Heart left ventricle (tissue), 16 donors: ENCODE results near the gene SNED1. TPM values are rescaled to one million over a fixed set of nuclear protein-coding genes. Genes with fewer than 3 reads are reported as not detected.

Experiments used
- ATAC-seq, 4 donors: fragments of 200-7000 bp; cut with Tn5 transposase; one replicate each; pipeline ENCODE4 v1.9.1; 2020 to 2022; ENCODE audit warnings: moderate library complexity in 4 of 4, mild to moderate bottlenecking in 3 of 4, moderate number of reproducible peaks in 1 of 4
- DNase-seq, 5 donors: peaks; one replicate each; pipeline ENCODE4 v3.0.0-alpha.2; 2020
- H3K27ac ChIP-seq, 12 donors: fragments of 200-600 bp; sonication (generic) in 4 of 12; one replicate each; pipeline versions ENCODE4 v1.5.0 to v1.8.0; 2016 to 2022; ENCODE audit warnings: mild to moderate bottlenecking in 2 of 12
- H3K27me3 ChIP-seq, 9 donors: fragments of 200-600 bp; sonication (generic) in 2 of 9; one replicate each; pipeline versions ENCODE4 v1.5.1 to v1.8.0; 2016 to 2022; ENCODE audit warnings: mild to moderate bottlenecking in 3 of 9
- H3K36me3 ChIP-seq, 9 donors: fragments of 200-600 bp; sonication (generic) in 2 of 9; one replicate each; pipeline versions ENCODE4 v1.5.0 to v1.8.0; 2018 to 2022; ENCODE audit warnings: mild to moderate bottlenecking in 2 of 9
- H3K4me1 ChIP-seq, 12 donors: fragments of 200-600 bp; sonication (generic) in 4 of 12; one replicate each; pipeline versions ENCODE4 v1.5.0 to v1.8.0; 2016 to 2022; ENCODE audit warnings: mild to moderate bottlenecking in 3 of 12
- H3K4me3 ChIP-seq, 12 donors: fragments of 200-600 bp; sonication (generic) in 4 of 12; one replicate each; pipeline versions ENCODE4 v1.5.0 to v1.8.0; 2017 to 2022; ENCODE audit warnings: mild to moderate bottlenecking in 9 of 12, moderate library complexity in 4 of 12
- H3K9me3 ChIP-seq, 12 donors: fragments of 200-600 bp; sonication (generic) in 4 of 12; one replicate each; pipeline versions ENCODE4 v1.5.0 to v1.8.0; 2016 to 2022; ENCODE audit warnings: mild to moderate bottlenecking in 1 of 12
- POLR2A ChIP-seq, 2 donors: fragments of 450-650 bp; IDR thresholded peaks; one replicate each; pipeline ENCODE4 v1.6.1; 2017; ENCODE audit warnings: antibody characterized with exemption in 2 of 2, mild to moderate bottlenecking in 2 of 2, moderate library complexity in 2 of 2
- WGBS, 4 donors: extraction: QIAGEN DNeasy Blood & Tissue Kit in 2 of 4; methylation state at CpG; one replicate each; pipeline versions ENCODE4 v1.1.5 to v1.1.7; 2013 to 2018; 5-methylcytosine and 5-hydroxymethylcytosine counted together
- intact Hi-C, 10 donors: fragments of 100-400 bp; cut with DNase I; formaldehyde crosslinking; loops; one replicate each; pipeline versions ENCODE4 v1.11.1 to v1.14.2; 2022
- polyA plus RNA-seq, 2 donors: library from polyadenylated mRNA; stranded (reverse); fragments of 200-250 nt; gene quantifications; one replicate each; pipeline ENCODE4 v1.2.3, GENCODE V29; 2013
- total RNA-seq, 9 donors: library from RNA; depleted of rRNA in 2 of 9; stranded (reverse); fragments of >200 nt in 2 of 9; fragmentation: NEBNext Ultra II Directional in 3 of 9; extraction: Animal tissue kit (Norgen Biotek cat#: 25700) in 3 of 9; gene quantifications; one replicate each; pipeline versions ENCODE4 v1.1.0 to v1.2.4, GENCODE V29; 2016 to 2023
- TF ChIP-seq, protein P1 (sequence below), 12 donors: fragments of 200-600 bp; sonication (generic) in 4 of 12; IDR thresholded peaks; one replicate each; pipeline versions ENCODE4 v1.5.0 to v1.8.0; 2018 to 2022; ENCODE audit warnings: antibody characterized with exemption in 12 of 12, mild to moderate bottlenecking in 5 of 12
- donor health status: ischemic (EF 13 %, LVEDD 7.1; RV severe dilation, severe dysfunction).
- donor health status: healthy with polysubstance abuse.
- donor health status: DM: no; HTN: yes; CAD: no.
- donor health status: DM: no; HTN: no; CAD: no.
- donor health status: ischemic (EF 25% LVEDD 6.9; RV normal size, moderate dysfunction).
- donor health status: ischemic (EF 25% LVEDD 5.7; RV mildly dilated, moderate dysfunction).
- donor health status: healthy.
- donor health status: DM: yes; HTN: yes; CAD: no.
- donor health status: ischemic (EF 35%, LVEDD 5.7; RV mildly dilated, moderate dysfunction).
- donor health status: nonischemic (EF 11% LVEDD 7.7; RV severe dilation, severe dysfunction).
- donor health status: DM: yes; HTN: yes; CAD: no.
- donor health status: PGD.
- donor health status: ischemic (EF 29% LVEDD 5.4; RV normal size, mild dysfunction).
- donor health status: nonischemic (EF 23%, LVEDD 6.1; RV moderate dilation, normal function).

The SNED1 gene
- total and polyA plus RNA-seq, 11 donors, result 3.1 to 14.7 (median 4.9) TPM

DNA sequence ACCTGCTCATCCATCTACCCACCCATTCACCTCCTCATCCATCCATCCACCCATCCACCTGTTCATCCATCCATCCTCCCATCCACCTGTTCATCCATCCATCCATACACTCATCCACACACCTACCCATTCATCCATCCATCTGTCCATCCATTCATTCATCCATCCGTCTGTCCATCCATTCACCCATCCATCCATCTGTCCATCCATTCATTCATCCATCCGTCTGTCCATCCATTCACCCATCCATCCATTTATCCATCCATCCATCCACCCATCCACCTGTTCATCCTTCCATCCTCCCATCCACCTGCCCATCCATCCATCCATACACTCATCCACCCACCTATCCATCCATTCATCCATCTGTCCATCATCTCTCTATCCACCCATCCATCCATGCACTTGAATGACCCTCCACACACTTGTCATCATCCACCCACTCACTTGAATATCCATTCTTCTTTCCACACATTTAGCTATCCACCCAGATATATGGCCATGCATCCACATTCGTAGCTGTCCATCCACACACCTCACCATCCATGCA, 47.3 kb upstream of the SNED1 start:
- WGBS, 4 donors, result 86 to 88% (median 87%) methylated on average over 3 of the region's 3 CpGs
- Histone ChIP-seq H3K4me3 (no peak overlapping the region), H3K27ac (no peak overlapping the region), H3K9me3 (no peaks in the 10 kb centered on the region), H3K4me1 (peaks cover 0 to 4% (median 0%) of the 10 kb centered on the region in 12 donors), H3K36me3 (no peaks in the 10 kb centered on the region), H3K27me3 (no peaks in the 10 kb centered on the region)
- TF ChIP-seq, protein P1, sequence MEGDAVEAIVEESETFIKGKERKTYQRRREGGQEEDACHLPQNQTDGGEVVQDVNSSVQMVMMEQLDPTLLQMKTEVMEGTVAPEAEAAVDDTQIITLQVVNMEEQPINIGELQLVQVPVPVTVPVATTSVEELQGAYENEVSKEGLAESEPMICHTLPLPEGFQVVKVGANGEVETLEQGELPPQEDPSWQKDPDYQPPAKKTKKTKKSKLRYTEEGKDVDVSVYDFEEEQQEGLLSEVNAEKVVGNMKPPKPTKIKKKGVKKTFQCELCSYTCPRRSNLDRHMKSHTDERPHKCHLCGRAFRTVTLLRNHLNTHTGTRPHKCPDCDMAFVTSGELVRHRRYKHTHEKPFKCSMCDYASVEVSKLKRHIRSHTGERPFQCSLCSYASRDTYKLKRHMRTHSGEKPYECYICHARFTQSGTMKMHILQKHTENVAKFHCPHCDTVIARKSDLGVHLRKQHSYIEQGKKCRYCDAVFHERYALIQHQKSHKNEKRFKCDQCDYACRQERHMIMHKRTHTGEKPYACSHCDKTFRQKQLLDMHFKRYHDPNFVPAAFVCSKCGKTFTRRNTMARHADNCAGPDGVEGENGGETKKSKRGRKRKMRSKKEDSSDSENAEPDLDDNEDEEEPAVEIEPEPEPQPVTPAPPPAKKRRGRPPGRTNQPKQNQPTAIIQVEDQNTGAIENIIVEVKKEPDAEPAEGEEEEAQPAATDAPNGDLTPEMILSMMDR (IDR thresholded peaks at IDR 0.05), result no peak
- TF ChIP-seq POLR2A (IDR thresholded peaks at IDR 0.05), result no peak
- intact Hi-C loops, result no loop called here
- ATAC-seq (no peak), DNase-seq (no peak)

DNA sequence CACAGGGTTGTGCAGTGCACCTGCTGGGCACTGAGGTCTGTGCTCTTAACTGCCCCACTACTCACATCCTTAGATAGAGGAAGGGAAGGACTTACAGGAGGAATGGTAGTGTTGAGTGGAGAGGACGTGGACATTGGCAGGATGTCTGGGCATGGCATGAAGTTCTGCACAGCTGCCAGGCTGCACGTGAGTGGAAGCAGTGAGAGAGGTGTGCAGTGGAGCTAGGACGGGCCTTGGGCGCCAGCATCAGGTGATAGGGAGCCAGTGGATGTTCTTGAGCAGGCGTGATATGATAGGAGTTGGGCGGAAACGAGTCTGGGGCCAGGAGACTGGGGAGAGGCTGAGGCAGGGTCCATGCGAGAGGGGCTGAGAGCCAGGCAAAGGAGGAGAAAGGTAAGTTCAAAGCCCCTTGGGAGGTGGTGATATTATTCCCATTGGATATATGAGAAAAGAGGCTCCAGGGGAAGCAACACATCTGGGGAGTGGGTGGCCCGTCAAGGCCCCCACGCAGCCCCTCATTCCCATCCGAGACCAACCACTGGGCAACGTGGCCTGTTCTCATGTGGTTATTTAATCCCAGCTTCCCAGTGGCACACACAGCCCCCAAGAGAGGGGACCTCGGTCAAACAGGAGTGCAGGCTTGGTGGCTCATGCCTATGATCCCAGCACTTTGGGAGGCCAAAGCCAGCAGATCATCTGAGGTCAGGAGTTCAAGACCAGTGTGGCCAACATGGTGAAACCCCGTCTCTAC, 45.7 kb upstream of the SNED1 start:
- TF ChIP-seq, protein P1 (IDR thresholded peaks at IDR 0.05), result no peak
- TF ChIP-seq POLR2A (IDR thresholded peaks at IDR 0.05), result no peak
- Histone ChIP-seq H3K27me3 (no peaks in the 10 kb centered on the region), H3K36me3 (no peaks in the 10 kb centered on the region), H3K27ac (no peak overlapping the region), H3K4me1 (peaks cover 0 to 6% (median under 1%) of the 10 kb centered on the region in 12 donors), H3K9me3 (no peaks in the 10 kb centered on the region), H3K4me3 (no peak overlapping the region)
- peak; percentile 51 to 93 (median 80) for ATAC-seq
- WGBS, 4 donors, result 62 to 76% (median 67%) methylated on average over 14 of the region's 14 CpGs
- intact Hi-C loops, result no loop called here
- DNase-seq, result peak in 4 of 5 donors; percentile 44 to 85 (median 66)

DNA sequence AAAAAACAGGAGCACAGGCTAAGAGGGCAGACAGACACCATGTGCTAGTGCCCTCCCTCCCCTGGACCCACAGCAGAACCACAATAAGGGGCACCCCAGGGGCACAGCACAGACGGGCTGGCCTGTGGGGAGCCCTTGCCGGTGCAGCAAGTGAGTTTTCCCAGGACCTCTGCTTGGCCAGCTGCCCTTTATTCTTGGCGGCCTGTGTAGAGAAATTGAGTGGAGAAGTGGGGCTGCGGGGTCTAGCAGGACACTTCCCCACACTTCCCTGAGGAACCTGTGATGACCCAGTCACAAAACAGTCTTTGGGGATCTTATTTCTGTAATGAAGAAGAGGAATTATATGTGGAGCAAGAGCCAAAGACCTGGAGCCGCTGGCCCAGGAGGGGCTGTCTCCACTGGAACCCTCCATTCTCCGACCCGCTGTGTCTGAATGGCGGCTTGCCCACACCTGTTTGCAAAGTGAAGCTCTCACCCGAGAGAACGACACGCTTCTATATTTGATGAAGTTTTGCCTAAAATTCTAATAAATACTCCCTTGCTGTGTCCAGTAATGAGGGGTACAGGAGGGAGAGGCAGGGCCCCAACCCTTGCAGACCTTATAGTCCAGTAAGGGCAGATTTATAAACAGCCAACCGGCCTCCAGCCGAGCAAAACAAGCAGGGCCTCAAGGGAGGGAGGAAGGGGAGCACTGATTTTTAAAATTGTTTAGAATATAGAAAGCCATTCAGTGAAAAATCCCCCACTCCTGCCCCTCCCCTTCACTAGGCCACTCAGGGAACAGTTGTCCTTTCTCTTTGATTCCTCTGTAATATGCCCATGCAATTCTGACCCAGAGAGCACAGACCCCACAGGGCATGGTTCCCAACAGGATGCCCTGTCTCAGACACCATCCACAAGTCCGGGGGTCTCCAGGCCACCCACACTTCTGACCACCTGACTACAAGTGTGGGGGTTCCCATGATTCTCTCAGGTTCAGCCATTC, 44.7 kb upstream of the SNED1 start:
- Histone ChIP-seq H3K9me3 (no peaks in the 10 kb centered on the region), H3K27me3 (no peaks in the 10 kb centered on the region), H3K4me1 (peaks cover 0 to 17% (median 7%) of the 10 kb centered on the region in 12 donors), H3K4me3 (no peak overlapping the region), H3K36me3 (no peaks in the 10 kb centered on the region), H3K27ac (no peak overlapping the region)
- ATAC-seq, result no peak
- TF ChIP-seq, protein P1 (IDR thresholded peaks at IDR 0.05), result no peak
- no peak for TF ChIP-seq POLR2A (IDR thresholded peaks at IDR 0.05)
- 74 to 82% (median 79%) methylated on average over 14 of the region's 14 CpGs for WGBS, 4 donors
- peak in 2 of 5 donors; percentile 8 to 18 for DNase-seq
- intact Hi-C loops, result no loop called here
